HG02610 (cell line): ENCODE measurements around the gene FRZB.

Source experiments
- ATAC-seq: cut with Tn5 transposase; IDR thresholded peaks from one replicate; pipeline ENCODE4 v1.9.1; 2021; ENCODE audit warnings: mild to moderate bottlenecking, moderate library complexity; ENCODE audit not compliant: unreplicated experiment

Gene FRZB

GRCh38 chr2:182807319-182807718 is 59.1 kb downstream of the FRZB start:
- ATAC-seq = no peak

- no peak for ATAC-seq
Observed at GRCh38 chr2:182804128-182804527, 62.3 kb downstream of the FRZB start.

- ATAC-seq = no peak
Observed at GRCh38 chr2:182798736-182799135, 67.7 kb downstream of the FRZB start.

- no peak for ATAC-seq
Observed at GRCh38 chr2:182792441-182792840, 74.0 kb downstream of the FRZB start.

- no peak for ATAC-seq
Observed at GRCh38 chr2:182784777-182785176, 81.7 kb downstream of the FRZB start.

GRCh38 chr2:182784058-182784706 is 82.3 kb downstream of the FRZB start:
- ATAC-seq = no peak
